HG02610 (cell line): ENCODE results near the gene SNX9.
"Not testable (repeated sequence)": the region's sequence is repeated elsewhere in the genome, so short reads cannot be mapped to it uniquely, and the experiment has no call there.

Experiments used
- ATAC-seq: cut with Tn5 transposase; IDR thresholded peaks from one replicate; pipeline ENCODE4 v1.9.1; 2021; ENCODE audit warnings: mild to moderate bottlenecking, moderate library complexity; ENCODE audit not compliant: unreplicated experiment

SNX9 gene

DNA sequence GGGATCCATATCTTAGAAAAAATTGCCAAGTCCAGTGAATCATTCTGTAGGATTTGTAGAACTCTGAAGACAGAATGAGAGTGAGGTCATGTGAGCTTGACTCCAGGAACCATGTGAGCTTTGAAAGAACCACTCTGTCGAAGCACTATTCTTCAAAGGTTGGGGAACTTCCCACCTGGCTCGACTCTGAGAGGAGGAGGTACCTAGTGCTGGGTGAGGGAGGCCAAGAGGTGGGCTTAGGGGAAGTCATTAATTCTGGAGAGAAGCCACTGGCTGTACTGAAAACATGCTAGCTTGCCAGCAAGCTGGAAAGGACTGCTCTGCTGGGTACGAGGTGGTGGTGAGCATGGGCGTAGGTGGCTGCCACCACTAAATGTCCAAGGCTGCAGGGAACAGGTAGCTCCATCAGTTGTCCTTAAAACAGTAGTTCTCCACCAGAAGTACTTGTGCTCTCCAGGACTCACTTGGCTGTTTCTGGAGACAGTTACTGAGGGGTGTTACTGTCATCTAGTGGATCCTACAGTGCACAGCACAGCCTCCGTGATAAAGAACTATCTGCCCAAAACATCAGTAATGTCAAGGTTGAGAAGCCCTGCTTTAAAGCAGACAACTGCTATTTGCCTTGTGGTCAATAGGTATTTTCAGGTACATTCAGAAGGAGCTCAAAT, 124.0 kb downstream of the SNX9 start:
- no peak for ATAC-seq

DNA sequence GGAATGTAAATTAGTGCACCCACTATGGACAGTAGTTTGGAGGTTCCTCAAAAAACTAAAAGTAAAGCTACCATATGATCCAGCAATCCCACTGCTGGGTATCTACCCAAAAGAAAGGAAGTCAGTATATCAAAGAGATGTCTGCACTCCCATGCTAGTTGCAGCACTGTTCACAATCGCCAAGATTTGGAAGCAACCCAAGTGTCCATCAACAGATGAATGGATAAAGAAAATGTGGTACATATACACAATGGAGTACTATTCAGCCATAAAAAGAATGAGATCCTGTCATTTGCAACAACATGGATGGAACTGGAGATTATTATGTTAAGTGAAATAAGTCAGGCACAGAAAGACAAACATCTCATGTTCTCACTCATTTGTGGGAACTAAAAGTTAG, 127.9 kb downstream of the SNX9 start:
- ATAC-seq: not testable (repeated sequence)

DNA sequence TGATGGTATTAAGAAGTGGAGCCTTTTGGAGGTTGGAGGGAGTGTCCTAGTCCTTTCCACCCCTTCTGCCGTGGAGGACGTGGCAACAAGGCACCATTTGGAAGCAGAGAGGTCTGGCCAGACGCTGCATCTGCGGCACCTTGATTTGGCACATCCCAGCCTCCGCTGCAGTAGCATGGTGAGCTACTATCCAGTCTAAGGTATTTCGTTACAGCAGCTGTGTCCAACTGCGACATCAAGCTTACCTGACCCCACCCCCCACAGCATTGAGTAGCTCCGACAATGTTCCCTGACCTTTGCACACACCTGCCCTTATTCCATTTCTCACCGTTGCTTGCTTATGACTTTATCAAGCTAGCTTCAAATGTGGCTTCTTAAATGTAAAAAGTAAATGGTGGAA, 128.8 kb downstream of the SNX9 start:
- no peak for ATAC-seq

DNA sequence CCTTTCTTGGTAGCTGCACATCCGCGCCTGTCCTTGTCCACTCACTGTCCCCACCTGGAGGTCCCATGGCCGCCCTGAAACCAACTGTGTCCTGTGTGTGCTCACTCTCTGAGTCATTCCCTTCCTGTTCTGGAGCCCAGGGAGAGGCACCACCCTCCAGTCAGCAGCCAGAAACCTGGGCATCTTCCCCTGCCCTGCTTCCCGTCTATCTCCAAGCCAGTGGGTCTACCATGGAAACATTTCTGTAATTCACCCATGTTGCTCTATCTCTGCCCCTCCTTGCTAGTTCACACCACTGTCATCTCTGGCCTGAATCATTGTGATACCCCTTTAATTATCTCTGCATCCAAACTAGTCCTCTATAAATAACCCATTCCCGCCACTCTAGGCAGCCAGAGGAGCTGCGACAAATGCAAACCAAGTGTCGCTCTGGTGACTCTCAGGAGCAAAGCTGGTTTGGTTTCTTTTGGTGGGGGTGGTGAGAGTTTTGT, 129.9 kb downstream of the SNX9 start:
- ATAC-seq: no peak

DNA sequence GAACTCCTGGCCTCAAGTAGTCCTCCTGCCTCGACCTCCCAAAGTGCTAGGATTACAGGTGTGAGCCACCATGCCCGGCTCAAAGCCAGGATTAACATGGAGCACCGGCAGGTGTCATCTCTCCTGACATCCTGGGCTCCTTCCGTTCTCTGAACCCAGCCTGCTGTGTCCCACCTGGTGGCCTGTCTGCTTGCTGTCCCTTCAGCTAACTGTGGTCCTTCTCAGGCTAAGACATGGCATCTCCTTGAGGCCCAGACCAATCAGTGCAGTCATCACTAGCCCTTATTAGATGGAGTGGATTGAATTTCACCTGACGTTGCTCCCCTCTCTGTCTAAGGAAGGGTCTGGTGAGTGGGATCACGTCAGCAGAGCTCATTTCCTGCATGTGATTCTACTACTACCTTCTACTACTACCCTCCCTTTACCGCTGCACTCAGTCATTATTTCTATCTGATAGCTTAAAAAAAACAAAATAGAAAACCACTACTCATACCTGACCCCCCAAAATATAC, 130.6 kb downstream of the SNX9 start:
- no peak for ATAC-seq

DNA sequence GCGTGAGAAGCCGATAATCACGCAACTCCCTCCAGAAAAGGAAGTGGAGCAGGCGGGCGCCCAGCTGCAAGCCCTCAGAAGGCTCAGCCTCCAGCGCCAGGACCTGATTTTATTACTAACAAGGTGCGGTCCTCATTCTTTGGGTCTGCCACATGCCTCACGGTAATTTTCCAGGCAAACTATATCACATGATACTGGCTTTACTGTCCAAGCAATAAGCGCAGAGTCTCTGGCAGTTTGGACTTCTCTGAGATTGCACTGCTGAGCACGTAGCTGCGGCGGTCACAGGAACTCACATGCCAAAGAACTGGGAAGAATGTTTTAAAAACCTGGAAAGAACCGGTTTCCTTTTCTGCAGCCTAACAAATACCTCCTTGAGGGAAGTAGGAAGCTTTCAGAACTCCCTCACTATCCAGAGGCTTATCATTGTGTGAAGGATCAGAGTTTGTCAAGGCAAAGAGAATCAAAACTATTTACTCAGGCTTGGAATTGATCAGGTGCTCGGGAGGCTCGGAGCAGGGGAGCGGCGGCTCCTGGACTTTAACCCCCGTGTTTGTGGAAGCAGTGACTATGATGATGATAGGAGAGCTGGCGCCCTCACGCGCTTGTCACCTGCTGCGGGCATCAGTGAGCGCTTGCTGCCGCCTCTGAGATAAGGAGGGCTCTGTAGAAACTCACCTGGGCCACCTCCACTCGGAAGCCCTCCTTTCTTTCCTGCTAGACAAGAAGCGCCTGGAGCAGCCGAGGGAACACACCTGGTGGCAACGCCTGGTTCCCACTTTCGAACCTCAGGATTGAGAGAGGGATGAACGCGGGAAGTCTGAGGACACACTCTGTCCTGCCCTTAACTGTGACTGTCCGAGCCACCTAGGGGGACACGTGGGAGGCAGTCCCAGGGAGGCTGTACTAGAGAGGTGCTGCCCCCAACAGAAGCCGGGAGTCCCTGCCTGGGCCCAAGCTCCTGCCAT, 131.4 kb downstream of the SNX9 start:
- no peak for ATAC-seq

DNA sequence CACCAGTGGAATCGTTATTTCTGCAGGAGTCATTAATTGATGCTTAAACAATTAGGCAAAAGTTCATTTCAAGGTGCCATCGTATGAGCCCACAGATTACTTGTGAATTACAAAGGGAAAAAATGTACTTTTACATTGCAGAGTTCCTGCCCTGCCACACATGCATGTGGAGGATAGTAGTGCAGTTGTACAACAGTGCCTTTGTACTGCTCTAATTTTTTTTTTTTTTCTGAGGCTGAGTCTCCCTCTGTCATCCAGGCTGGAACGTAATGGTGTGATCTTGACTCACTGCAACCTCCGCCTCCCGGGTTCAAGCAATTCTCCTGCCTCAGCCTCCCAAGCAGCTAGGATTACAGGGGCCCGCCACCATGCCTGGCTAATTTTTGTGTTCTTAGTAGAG, 132.6 kb downstream of the SNX9 start:
- no peak for ATAC-seq

DNA sequence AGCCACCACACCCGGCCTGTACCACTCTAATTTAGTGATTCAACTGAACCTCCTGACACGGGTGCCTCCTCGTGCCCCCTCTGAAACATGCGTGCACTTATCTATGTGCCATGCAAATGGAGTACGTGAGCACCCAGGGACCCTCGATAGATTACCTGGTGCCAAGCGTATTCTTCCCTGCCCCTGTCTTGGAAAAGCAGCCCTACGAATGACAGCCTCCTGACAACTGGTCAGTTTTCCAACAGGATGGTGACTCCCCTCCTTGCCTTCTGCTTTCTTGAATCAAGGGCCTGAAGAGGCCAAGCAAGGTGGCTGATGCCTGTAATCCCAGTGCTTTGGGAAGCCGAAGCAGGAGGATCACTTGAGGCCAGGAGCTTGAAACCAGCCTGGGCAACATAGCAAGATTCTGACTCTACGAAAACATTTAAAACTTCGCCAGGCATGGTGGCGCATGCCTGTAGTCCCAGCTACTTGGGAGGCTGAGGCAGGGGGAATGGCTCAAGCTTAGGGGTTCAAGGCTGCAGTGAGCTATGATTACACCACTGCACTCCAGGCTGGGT, 133.2 kb downstream of the SNX9 start:
- no peak for ATAC-seq

DNA sequence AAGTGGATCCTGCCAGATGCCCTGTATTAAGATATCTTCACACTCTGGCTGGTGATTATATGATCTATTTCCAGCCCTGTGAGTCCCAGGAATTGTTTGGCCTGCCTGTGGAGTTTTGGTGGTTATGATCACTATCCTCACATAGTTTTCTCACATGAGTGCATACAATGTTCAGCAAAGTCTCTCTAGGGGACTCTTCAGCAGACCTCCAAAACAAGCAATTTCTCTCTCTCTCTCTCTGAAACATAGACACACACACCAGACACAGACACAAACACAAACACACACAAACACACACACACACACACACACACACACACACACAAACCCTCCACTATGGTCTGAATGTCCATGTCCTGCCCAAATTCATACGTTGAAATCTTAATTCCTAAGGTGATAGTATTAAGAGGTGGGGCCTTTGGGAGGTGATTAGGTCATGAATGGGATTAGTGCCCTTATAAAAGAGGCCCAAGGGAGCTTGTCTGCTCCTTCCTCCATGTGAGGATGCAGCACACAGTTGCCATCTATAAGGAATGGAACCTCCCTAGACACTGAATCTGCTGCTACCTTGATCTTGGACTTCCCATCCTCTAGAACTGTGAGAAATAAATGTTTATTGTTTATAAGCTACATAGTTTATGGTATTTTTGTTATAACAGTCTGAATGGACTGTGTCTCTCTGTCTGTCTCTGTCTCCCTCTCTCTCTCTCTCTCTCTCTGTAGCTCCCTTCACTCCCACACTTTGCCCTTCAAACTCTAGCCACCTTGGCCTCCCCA, 136.6 kb downstream of the SNX9 start:
- ATAC-seq: no peak

DNA sequence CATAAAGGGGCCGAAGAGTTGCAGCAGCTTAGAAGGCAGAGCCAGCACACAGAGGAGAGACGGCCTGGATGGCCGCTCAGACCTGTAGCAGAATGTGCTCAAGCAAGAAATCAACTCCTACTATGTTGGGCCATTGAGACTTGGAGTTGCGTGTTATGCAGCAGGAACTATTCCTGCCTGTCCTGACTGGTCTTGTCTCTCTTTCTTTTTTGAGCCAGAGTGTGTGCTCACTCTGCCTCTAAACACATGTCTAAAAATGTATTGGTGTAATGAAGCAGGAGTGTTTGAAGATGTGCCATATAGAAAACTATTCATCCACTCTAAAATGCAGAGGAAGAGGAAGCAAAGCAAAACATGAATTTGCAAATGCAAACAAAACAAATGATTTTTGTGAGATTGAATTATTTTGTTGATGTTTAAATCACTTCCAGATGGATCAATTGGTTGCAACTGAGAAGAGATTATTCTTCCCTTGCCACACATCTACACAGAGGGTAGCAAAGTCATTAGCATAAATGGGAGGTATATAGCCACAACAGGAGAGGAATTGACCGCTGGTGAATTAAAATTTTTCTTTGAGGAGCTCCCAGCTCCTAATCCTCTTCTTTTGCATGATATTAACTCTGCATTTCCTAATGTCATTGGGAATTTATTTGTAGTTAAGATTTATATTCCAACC, 138.2 kb downstream of the SNX9 start:
- ATAC-seq: no peak

DNA sequence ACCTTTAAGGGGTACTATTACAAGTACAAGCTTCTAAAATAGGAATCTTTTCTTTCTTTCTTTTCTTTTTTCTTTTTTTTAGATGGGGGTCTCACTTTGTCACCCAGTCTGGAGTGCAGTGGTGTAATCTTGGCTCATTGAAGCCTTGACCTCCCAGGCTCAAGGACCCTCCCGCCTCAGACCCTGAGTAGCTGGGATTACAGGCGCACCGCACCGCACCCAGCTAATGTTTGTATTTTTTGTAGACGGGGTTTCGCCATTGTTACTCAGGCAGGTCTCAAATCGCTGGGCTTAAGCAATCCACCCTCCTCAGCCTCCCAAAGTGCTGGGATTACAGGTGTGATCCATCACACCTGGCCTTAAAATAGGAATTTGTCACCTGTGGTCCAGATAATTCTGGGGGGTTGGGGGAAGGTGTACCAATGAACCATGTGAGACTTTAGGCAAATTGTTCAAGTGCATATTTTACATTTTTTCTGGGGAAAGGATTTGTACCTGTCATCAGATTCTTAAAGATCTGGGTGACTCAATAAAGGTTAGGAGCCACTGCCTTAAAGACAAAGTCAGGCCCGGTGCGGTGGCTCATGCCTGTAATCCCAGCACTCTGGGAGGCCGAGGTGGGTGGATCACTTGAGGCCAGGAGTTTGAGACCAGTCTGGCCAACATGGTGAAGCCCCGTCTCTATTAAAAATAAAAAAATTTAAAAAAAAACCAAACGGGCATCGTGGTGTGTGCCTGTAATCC, 139.0 kb downstream of the SNX9 start:
- no peak for ATAC-seq

DNA sequence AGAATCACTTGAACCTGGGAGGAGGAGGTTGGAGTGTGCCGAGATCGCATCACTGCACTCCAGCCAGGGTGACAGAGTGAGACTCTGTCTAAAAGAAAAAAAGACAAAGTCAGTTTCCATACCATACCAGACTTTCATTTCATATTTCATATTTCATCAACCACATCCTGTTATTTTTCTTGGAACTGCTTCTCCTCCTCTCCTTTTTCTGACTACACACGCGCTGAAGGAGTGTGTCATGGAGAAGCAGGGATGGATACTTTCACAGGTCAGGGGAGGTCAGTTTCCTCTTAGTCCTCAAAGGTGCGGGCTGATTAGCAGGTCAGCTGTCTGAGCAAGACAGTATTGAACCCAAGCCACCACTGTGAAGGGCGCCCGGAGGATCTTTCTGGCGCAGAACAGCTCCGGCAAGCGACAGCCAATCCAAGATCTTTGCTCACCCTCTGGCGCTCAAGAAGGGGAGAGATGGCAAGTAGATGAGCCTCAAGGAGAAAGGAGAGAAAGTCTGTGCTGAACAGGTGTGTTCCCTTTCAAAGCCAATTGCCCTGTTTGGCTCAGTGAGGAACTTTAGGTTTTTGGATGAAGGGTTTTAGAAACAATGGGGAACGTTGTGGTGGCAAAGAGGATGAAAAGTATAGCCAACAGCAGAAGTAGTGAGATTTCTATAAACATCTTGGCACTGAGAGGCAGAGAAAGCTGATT, 139.7 kb downstream of the SNX9 start:
- ATAC-seq: no peak

DNA sequence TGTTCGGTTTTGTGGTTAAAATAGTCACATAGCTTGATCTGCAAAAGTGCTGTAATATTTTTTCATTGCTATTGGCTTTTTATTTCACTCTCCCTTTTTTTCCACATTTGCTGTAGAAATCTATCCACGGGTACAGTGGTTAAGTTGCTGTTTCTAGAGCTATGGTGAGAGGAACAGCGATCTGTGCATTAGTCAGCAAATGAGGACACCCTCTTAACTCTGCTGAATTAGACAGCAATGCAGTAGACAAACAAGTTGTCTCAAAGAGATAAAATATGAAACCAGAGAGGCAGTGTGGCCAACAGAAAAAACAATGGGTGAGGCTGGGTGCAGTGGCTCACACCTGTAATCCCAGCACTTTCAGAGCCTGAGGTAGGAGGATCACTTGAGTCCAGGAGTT, 141.1 kb downstream of the SNX9 start:
- no peak for ATAC-seq

DNA sequence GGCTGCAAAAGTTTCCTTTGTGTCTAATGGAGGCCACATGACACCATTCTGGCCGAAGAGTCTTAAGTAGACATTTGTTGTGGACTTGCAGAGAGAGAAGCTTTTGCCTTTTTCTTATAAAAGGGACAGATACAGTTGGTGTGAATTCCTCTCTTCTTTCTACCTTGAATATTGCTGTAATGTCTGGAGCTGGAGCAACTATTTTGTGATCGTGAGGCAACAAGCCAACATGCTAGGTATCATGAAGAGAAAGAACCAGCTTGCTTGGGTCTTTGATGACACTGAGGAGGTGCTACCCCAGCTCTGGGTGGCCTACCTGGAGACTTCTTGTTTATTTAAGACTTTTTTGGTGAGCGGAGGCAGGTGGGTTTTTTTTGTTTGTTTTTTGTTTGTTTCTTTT, 142.3 kb downstream of the SNX9 start:
- no peak for ATAC-seq

DNA sequence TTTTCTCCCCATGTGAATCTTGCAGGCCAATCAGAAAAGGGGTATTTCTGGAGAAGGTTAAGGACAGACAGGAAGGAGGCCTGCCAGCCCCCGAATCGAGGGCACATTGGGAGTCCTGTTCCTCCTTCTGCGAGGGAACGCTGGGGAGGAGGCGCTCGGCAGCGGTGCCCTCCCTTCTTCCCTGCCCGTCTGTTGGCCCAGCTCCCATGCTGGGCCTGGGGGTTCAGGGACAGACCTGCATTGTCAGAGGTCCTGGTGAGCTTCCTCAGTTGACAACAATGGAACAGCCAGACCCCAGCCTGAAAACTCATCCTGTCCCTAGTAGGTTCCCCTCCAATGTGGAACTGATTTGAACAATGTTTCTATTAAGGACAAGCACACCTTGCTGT, 143.5 kb downstream of the SNX9 start:
- ATAC-seq: no peak

DNA sequence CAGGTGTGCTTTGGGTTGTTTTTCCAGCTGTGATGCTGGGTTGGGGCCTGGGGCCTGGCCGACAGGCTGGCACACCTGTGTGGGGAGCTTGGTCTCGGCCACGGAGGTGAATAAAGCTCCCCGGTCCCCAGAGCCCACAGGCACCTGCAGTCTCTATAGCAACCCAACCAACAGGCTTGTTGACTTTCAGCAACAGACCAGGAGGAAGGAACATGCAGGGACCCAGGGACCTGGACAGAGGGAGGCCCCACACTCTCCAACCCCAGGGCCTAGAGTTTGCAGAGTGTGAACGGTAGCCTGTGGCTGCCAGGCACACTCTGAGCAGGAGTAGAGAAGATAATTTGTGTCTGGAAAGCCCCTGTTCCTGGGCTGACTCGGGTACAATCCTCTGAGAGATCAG, 144.0 kb downstream of the SNX9 start:
- ATAC-seq: no peak

DNA sequence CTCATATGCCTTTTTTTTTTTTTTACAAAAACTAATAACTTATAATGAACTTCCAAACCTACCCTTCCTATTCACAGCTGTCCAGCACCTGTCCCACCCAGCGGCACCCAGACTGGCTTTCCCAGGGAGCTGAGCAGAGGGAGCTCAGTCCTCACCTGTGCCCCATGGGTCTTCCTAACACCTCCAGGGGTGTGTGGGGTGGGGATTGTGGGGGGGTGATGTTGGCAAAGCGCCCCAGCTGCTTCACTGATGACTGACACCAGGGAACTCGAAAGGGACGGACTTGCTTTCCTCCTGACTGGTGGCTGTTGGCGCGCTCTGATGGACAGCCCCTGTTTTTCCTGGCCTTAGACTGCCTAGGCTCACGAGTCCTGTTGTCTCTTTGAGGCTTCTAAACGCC, 144.4 kb downstream of the SNX9 start:
- no peak for ATAC-seq

DNA sequence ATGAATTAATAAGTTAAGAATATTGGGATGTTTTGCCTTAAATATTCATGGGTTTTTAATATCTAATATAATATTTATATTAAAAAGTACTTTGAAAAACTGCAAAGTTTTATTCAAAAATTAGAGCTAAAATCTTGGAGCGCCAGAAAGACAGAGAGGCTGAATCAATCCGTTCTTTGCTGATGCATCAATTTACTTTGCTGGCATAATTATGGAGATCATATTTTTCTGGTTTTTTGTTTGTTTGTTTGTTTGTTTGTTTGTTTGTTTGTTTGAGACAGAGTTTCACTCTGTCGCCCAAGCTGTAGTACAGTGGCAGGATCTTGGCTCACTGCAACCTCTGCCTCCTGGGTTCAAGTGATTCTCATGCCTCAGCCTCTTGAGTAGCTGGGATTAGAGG, 149.1 kb downstream of the SNX9 start:
- not testable (repeated sequence) for ATAC-seq

DNA sequence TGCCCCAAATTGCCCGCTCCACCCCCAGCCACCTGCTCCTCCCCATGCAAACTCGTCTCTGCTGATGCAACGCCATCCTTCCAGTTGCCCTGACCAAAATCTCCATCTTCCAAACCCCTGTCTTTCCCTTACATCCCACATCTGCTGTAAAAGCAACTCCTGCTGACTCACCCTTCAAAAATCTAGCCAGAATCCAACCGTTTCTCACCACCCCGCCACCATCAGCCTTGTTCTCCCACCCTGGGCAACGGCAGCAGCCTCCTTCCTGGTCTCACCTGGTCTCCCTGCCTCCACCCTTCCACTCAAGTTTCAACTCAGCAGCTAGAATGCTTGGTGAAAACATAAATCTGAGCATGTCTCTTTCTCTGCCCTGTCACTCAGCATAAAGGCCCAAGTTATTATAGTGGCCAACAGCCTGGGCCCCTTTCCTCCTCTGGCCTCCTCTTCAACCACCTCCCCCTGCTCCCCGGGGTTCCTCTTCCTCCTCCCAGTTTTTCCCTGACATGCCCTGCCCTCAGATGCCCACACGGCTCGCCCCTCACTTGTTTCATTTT, 151.4 kb downstream of the SNX9 start:
- ATAC-seq: no peak
